ENCODE results near the gene DNPEP.
"Not testable (repeated sequence)": the region's sequence is repeated elsewhere in the genome, so short reads cannot be mapped to it uniquely, and the experiment has no call there.

DNPEP gene

DNA sequence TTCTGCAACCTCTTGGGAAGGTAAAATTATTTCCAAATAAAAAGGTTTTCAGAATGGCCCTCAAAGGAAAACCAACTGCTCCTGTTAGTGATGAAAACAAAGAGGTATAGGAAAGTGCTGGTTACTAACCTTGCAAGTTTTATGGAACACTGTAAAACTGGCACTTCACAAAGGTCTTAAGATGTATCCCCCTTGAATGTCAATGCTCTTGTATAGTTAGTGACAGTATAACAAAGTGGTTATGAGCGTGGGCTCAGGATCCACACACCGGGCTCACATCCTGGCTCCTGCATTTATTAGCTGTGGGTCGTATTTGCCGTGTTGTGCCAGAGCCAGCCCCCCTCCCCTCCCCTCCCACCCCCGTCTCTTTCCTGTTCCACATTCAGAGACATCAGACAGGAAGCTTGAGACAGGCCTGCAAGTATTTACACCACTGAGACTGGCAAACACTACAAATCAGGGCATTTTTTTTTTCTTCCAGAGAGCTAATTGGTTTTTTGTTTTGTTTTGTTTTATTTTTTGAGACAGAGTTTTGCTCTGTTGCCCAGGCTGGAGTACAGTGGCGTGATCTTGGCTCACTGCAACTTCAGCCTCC lies 9.2 kb upstream of the DNPEP start:
- Histone ChIP-seq H3K9ac (no peak overlapping the region), H3K27me3 (ENCODE audit: insufficient read depth, low read depth) (no peaks in the 10 kb centered on the region), H4K20me1 (ENCODE audit: insufficient read depth) (no peaks in the 10 kb centered on the region), H3K27ac (no peak overlapping the region), H2AFZ (ENCODE audit: low read depth) (no peak overlapping the region), H3K4me1 (ENCODE audit: low read depth, poor library complexity, severe bottlenecking) (no peaks in the 10 kb centered on the region), H3K36me3 (ENCODE audit: insufficient read depth) (no peaks in the 10 kb centered on the region), H3K79me2 (ENCODE audit: insufficient read depth, low read depth) (no peaks in the 10 kb centered on the region), H3K4me2 (no peak overlapping the region), H3K4me3 (IDR thresholded peaks at IDR 0.05; ENCODE audit: insufficient read depth, low read depth, low read length) (no peak overlapping the region)
- TF ChIP-seq, protein P1, sequence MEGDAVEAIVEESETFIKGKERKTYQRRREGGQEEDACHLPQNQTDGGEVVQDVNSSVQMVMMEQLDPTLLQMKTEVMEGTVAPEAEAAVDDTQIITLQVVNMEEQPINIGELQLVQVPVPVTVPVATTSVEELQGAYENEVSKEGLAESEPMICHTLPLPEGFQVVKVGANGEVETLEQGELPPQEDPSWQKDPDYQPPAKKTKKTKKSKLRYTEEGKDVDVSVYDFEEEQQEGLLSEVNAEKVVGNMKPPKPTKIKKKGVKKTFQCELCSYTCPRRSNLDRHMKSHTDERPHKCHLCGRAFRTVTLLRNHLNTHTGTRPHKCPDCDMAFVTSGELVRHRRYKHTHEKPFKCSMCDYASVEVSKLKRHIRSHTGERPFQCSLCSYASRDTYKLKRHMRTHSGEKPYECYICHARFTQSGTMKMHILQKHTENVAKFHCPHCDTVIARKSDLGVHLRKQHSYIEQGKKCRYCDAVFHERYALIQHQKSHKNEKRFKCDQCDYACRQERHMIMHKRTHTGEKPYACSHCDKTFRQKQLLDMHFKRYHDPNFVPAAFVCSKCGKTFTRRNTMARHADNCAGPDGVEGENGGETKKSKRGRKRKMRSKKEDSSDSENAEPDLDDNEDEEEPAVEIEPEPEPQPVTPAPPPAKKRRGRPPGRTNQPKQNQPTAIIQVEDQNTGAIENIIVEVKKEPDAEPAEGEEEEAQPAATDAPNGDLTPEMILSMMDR (conservative IDR thresholded peaks at IDR 0.05; ENCODE audit: low read depth, low read length), result no peak

DNA sequence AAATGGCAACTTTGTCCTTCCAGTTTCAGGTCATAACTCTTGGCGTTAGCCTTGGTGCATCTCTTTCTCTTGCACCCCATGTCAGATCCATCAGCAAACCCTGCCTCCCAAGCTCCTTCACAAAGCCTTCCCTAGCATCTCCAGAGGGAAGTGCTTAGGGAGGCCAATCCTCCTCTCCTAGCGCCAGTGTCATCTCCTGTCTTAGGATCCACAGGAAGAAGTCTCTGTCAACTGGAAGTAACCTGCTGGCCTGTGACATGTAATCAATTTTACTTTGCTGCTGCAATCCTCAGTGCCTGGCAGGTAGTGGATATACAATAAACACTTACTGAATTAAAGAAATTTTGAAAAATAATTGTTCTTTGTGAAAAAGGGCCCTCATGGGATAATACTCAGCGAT lies 7.9 kb upstream of the DNPEP start:
- H3K36me3 ChIP-seq (ENCODE audit: insufficient read depth), result no peaks in the 10 kb centered on the region
- H3K79me2 ChIP-seq (ENCODE audit: insufficient read depth, low read depth), result no peaks in the 10 kb centered on the region
- no peak overlapping the region for H3K4me3 ChIP-seq (IDR thresholded peaks at IDR 0.05; ENCODE audit: insufficient read depth, low read depth, low read length)
- no peaks in the 10 kb centered on the region for H3K4me1 ChIP-seq (ENCODE audit: low read depth, poor library complexity, severe bottlenecking)
- no peaks in the 10 kb centered on the region for H4K20me1 ChIP-seq (ENCODE audit: insufficient read depth)
- no peaks in the 10 kb centered on the region for H3K27me3 ChIP-seq (ENCODE audit: insufficient read depth, low read depth)
- no peak overlapping the region for H3K9ac ChIP-seq
- TF ChIP-seq, protein P1 (conservative IDR thresholded peaks at IDR 0.05; ENCODE audit: low read depth, low read length), result no peak
- H3K27ac ChIP-seq, result no peak overlapping the region
- H3K4me2 ChIP-seq, result no peak overlapping the region
- H2AFZ ChIP-seq (ENCODE audit: low read depth), result no peak overlapping the region

DNA sequence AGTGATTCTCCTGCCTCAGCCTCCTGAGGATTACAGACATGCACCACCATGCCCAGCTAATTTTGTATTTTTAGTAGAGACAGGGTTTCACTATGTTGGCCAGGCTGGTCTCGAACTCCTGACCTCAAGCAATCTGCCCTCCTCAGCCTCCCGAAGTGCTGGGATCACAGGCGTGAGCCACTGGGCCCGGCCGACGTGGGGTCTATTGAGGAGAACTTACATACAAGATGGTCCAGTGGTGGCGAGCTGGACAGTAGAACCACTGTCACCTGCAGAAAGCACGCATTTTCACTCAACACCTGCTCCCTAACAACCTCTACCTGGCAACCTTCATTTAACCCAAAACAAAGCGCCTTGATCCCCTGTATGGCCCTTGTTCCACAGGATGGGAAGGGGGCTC lies 7.3 kb upstream of the DNPEP start:
- not testable (repeated sequence) for H3K79me2 ChIP-seq (ENCODE audit: insufficient read depth, low read depth); H2AFZ ChIP-seq (ENCODE audit: low read depth); H3K36me3 ChIP-seq (ENCODE audit: insufficient read depth); H3K27me3 ChIP-seq (ENCODE audit: insufficient read depth, low read depth); H3K9ac ChIP-seq; H3K27ac ChIP-seq; H3K4me3 ChIP-seq (IDR thresholded peaks at IDR 0.05; ENCODE audit: insufficient read depth, low read depth, low read length); H3K4me2 ChIP-seq; H3K4me1 ChIP-seq (ENCODE audit: low read depth, poor library complexity, severe bottlenecking); H4K20me1 ChIP-seq (ENCODE audit: insufficient read depth)

DNA sequence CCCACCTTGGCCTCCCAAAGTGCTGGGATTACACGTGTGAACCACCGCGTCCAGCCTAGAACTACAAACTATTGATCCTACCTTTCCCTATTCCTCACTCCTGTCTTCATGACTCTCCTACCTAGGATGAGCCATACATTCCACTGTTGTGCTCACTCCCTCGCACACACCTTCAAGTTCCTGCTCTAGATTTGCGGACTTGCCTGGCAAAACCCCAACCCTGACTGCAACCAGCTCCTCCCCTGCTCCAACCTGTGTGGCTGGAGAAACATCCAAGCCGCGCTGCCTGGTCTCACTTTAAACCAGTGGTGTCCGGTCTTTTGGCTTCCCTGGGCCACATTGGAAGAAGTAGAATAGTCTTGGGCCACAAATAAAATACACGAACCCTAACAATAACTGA lies 5.0 kb upstream of the DNPEP start:
- H3K4me3 ChIP-seq (IDR thresholded peaks at IDR 0.05; ENCODE audit: insufficient read depth, low read depth, low read length), result no peak overlapping the region

DNA sequence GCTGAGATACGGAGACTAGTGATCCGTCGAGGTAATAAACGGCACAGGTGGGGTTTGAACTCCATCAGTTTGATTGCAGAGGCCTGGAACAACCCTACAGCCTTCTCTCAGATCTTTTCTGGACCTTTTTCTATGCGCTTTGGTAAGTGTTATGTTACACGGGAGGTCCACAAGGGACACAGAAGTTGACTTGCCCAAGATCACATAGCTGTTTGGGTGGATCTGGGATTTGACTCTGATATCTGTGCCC lies 1.1 kb upstream of the DNPEP start:
- Histone ChIP-seq H3K4me3 (IDR thresholded peaks at IDR 0.05; ENCODE audit: insufficient read depth, low read depth, low read length) (peak overlapping the region; percentile 30), H3K4me1 (ENCODE audit: low read depth, poor library complexity, severe bottlenecking) (peaks cover 6% of the 10 kb centered on the region), H3K27me3 (ENCODE audit: insufficient read depth, low read depth) (no peaks in the 10 kb centered on the region), H3K4me2 (peak overlapping the region; percentile 10), H3K9ac (no peak overlapping the region), H3K36me3 (ENCODE audit: insufficient read depth) (no peaks in the 10 kb centered on the region), H3K79me2 (ENCODE audit: insufficient read depth, low read depth) (no peaks in the 10 kb centered on the region), H2AFZ (ENCODE audit: low read depth) (peak overlapping the region; percentile 70), H4K20me1 (ENCODE audit: insufficient read depth) (no peaks in the 10 kb centered on the region), H3K27ac (peak overlapping the region; percentile 4; the same call in 1 of the 2 replicates)
- TF ChIP-seq, protein P1 (conservative IDR thresholded peaks at IDR 0.05; ENCODE audit: low read depth, low read length), result no peak; the same call in 1 of the 2 replicates

More for the DNA sequence above, 5.0 kb upstream of the DNPEP start:
- TF ChIP-seq, protein P1 (conservative IDR thresholded peaks at IDR 0.05; ENCODE audit: low read depth, low read length), result no peak
- Histone ChIP-seq H3K27ac (no peak overlapping the region), H3K9ac (no peak overlapping the region), H3K27me3 (ENCODE audit: insufficient read depth, low read depth) (no peaks in the 10 kb centered on the region), H3K4me1 (ENCODE audit: low read depth, poor library complexity, severe bottlenecking) (peaks cover 6% of the 10 kb centered on the region), H3K36me3 (ENCODE audit: insufficient read depth) (no peaks in the 10 kb centered on the region), H3K79me2 (ENCODE audit: insufficient read depth, low read depth) (no peaks in the 10 kb centered on the region), H2AFZ (ENCODE audit: low read depth) (no peak overlapping the region), H3K4me2 (no peak overlapping the region), H4K20me1 (ENCODE audit: insufficient read depth) (no peaks in the 10 kb centered on the region)

All from KMS-11 (cell line).